Brain pericyte (primary cell): ENCODE results near the gene ACR.

Source experiments
- DNase-seq: peaks from one replicate; pipeline ENCODE4 v3.0.0-alpha.2; 2012; ENCODE audit warnings: low read depth, low spot score

ACR gene

DNA sequence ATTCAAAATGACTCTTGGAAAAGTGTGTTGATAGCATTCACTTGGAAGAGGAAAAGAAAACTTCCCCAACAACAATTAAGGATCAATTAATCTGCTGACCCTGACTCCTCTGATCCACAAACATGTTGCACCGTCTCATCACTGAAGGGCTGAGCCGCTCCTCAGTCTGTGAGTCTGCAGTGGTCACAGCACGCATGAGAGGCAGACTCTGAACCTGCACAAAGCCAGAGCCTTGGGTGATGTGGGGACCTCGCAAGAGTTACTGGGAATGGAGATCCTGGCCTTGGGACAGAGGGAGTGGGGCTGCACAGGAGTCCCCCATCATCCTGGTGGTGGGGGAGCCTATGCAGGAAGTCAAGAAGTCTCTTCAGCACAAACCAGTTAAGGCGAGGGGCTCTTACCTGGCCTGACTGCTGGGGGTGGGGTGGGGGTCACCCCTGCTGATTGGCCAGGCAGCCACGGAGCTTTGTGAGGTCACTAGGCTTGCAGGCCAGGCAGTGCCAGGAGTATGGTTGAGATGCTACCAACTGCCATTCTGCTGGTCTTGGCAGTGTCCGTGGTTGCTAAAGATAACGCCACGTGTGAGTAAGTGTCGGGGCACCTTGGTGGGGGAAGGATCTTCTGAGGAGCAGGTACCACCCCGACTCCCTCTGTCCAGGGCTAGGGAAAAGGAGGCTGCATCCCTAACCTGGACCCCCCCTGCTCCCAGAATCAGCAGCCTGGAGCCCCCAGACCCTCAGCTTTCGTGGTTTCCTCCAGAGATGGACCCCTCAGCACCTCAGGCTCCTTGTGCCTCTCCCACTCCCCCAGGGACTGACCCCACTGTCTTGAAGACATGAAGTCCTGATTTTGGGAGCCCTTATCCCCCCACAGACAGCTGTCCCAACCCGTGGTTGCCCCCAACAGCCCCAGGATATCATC lies at the start of gene ACR:
Gene ACR, plus strand, starts transcription at position 477 of the 921 bp plus-strand sequence. Its CDS starts 32 bp downstream, at position 509.
- no peak for DNase-seq

DNA sequence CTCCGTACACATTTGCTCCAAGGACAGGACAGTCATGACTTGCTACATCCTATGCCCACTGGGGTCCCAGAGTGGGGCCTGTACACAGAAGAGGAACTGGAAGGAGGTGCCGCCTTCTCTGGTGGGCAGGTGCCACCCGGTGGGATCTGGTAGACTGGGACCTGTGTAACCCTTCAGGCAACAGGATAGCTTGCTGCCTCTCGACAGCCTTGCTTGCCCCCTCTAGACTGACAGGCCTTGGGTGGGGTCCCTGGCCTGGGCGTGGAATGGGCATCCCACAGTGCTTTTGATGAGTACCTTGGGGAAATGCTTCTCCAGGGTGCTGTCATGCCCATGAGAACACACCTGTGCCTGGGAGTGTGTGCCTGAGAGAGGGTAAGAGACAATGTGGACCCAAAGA lies 49.6 kb upstream of the ACR start:
- no peak for DNase-seq

DNA sequence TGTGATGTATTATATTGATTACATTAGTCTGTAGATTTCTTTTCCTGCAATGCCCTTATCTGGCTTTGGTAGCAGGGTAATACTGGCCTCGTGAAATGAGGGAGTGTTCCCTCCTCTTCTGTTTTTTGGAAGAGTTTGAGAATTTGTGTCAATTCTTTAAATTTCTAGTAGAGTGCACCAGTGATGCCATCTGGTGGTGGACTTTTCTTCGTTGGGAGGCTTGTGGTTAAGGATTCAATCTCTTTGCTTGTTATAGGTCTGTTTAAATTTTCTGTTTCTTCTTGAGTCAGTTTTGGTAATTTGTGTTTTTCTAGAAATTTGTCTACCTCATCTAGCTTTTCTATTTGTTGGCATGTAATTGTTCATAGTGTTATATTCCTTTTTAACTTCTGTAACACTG lies 46.5 kb upstream of the ACR start:
- DNase-seq, result no peak

DNA sequence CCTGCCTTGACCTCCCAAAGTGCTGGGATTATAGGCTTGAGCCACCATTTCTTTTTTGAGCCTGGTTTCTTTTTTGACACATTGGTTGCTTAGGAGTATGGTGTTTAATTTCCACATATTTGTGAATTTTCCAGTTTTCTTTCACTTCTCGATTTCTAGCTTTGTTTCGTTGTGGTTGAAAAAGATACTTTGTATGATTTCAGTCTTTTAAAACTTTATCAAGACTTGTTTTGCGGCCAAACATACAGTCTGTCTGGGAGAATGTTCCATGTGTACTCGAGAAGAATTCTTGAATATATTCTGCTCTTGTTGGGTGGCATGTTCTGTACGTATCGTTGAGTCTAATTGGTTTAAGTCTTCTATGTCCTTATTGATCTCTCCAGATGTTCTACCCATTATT lies 44.5 kb upstream of the ACR start:
- DNase-seq, result no peak

DNA sequence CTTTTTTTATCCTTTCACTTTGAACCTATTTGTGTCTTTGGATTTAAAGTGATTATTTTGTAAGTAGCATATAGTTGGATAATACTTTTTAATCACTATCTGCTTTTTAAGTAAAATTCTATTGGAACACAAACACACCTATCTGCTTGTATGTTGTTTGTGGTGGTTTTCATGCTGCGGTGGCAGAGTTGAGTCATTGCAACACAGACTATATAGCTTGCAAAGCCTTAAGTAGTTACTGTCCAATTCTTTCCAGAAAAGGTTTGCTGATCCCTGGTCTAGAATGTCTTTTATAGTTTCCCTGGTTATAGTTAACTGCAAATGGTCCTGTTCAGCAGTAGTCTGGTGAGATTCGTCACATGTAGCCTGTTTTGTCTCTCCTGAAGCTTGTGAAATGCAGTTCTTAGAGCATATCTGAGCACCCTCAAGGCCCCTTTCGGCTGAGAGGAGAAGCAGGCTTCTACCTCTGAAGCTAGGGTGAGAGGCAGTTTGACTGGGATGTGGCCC lies 43.9 kb upstream of the ACR start:
- DNase-seq, result no peak

DNA sequence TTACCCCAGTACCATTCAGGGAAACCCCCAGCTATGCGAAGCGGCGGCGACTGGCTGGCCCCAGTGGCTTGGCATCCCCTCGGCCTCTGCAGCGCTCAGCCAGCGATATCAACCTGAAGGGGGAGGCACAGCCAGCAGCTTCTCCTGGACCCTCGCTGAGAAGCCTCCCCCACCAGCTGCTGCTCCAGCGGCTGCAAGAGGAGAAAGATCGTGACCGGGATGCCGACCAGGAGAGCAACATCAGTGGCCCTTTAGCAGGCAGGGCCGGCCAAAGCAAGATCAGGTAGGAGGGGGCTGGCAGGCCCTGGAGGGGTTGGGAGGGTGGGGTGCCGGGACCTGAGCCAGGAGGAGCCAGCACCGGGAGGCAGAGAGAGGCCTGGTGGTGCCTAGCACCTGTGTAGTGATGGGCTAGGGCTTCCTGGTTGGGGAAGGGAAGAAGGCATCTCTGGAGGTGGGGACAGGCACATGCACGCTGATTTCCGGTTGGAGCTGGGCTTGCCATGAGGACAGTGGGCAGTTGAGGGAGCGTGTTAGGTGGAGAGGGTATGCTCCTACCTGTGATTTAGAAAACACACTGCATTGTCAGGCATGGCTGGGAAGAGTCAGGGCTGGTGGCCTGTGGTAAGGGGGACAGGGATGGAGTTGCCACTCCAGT lies 43.1 kb upstream of the ACR start:
- DNase-seq, result no peak

DNA sequence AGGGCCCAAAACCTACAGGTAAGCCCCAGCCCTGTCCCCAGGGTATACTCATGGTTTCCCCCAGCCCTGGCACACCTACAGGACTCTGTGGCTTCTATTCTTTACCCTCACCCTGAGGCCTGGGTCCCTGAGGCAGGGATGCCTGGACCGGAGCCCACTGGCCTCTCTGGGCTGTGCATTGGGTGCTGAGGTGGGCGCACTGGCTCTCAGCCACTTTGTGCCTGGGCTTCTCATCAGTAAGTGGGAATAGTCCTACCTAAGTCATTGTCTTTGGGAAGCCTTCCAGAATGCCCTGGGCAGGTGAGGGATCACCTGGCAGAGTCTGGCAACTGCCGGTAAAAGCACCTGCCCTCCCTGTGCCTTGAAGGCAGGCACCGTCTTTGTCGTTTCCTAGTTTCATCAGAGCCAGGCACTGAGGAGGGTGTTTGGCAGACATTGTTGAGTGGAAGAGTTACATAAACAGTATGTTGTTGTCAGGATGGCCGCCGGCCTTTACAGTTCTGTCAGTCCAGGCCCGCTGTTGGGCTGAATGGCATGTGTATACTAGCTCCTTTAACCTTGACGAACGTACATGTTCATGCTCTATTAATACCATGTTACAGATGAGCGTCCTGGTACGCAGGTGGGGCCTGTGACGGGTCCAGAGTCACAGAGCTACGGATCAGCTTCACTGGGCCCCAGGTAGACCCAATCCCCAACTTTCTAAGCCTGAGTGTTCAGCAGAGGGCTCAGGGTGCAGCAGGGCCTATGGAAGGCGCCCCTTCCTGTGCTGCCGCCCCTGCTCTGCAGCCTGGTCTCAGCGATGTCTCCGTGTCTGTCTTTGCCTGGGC lies 42.4 kb upstream of the ACR start:
- no peak for DNase-seq

DNA sequence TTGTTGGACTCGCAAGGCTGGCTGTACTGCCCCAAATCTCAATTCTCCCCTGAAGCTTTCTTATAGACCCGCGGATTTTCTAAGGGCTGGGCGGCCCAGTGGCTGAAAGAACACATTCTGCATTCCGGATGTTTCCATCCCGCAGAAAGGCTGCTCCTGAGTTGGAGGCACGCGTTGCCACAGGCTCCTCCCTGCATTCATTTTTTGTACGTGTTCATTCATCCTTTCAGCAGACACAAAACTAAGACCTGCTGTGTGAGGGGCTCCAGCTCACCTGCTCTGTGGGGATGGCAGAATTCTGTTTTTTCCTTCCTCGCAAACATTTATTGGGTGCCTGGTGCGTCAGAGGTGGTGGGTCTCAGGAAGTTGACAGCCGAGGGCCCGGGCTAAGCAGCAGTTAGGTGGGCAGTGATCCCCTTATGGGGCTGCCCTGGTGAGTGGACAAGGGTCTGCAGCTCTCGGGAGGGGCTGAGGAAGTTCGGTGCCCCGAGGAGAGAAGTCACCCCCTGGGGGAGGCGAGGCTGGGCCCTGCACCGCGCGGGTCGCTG lies 41.7 kb upstream of the ACR start:
- no peak for DNase-seq

DNA sequence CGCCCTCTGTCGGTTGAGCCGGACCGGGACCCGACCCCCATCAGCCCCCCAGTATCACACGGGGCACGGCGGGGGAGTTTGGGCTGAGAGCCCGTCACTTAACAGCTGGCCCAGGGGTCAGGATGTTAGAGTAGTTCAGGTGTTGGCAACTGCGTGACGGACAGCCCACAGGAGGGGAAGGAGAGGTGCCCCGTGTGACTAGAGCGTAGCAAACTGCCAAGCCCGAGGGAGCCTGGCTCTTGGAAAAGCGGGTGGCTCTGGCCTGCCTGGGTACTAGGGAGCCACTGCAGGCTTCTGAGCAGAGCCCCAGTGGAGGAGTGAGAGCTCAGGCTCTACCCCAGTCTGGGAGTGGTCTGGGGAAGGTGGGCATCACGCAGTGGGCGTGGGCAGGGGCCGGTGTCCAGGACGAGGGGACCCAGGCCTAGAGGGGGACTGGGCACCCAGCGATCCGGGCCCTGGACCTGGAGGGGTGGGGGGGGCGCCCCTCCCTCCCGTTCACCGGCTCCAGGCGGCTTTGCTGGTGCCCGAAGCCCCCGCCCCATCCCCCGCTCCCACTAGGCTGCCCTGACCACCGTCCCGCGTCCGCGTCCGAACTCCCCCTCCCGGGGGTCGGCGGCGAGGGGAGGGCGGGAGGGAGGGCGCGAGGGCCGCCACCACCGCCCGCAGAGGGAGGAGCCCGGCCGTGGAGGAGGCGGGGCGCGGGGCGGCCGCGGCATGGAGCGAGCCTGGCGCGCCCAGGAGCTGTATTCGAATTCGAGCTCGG lies 41.0 kb upstream of the ACR start:
- DNase-seq, result no peak

DNA sequence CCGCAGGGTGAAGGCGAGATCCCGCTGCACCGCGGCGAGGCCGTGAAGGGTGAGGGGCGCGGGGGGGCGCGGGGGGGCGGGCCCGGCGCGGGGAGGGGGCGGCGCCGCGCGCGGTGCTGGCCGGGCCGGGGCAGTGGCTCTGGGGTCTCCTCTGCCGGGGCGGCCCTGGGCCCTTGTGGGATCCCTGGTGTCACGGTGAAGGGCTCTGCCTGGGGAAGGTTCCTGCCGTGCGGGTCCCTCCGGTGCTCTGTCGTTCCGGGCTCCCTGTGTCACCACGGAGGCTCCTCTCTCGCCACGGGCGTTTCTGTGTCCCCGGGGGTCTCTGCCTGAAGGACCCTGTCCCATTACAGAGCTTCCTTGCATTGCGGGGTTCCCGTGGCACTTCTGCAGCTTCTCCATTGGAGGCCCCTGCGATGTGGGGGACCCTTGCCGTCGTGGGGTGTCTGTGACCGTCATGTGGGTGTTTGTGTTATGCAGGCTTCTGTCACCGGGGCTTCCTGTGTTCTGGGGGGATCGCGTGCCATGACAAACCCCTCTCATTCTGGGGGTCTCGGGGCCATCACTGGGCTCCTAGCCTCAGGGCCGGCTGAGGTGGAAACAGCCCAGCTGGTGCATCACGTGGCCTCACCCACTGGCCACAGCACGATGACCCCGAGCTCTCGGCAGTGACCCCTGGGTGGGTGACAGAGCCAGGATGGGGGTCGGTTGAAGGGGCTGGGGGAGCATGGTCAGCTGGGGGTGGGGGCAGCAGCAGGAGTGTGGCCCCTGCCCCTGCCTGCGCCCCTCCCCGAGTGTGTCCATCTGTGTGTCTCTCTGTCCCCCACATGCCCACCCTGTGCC lies 40.1 kb upstream of the ACR start:
- no peak for DNase-seq

DNA sequence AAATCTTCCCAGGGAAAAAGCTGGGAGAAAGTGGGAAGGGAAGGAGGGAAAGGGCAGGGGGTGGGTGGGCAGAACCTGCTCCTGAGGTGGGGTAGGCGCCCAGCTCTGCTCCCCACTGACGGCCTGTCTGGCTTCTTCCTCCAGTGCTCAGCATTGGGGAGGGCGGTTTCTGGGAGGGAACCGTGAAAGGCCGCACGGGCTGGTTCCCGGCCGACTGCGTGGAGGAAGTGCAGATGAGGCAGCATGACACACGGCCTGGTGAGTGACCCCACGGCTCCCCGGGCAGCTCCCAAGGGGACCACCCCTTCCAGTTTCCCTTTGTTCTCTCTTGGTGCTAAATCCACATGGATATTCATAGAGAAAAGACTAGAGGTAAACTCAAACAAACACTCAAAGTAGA lies 39.5 kb upstream of the ACR start:
- DNase-seq, result no peak

DNA sequence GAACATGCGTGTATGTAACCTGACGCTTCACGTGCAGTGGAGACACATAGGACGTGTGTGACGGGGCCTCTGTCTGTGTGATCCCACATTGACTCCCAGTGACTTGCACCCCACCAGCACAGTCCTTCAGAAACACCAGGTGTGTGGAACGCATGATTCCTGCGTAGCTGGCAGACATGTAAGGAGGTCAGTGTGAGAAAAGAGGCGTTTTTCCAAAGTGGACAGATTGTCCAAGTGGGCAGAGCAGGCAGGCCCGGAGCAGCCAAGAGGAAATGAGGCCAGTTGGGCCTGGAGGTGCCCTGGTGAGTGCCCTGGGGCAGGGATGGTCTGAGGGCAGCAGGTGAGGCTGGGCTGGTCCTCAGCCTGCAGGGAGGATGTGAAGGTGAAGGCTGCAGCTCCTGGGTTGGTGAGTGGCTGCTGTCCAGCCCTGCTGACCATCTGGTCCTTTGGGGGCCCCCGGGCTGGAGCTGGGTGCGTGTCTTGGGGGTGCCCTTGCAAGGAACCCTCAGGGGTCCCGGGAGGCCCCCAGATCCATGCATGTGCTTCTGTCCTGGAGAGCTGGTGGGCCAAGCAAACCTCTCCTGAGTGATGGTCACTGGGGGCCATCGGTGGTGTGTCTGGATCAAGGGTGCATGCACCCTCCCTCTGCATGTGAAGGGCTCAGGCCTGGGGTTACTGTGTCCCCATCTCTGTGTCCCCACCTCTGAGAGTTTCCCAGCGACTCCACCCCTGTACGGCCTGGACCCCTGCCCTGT lies 38.8 kb upstream of the ACR start:
- DNase-seq, result no peak

DNA sequence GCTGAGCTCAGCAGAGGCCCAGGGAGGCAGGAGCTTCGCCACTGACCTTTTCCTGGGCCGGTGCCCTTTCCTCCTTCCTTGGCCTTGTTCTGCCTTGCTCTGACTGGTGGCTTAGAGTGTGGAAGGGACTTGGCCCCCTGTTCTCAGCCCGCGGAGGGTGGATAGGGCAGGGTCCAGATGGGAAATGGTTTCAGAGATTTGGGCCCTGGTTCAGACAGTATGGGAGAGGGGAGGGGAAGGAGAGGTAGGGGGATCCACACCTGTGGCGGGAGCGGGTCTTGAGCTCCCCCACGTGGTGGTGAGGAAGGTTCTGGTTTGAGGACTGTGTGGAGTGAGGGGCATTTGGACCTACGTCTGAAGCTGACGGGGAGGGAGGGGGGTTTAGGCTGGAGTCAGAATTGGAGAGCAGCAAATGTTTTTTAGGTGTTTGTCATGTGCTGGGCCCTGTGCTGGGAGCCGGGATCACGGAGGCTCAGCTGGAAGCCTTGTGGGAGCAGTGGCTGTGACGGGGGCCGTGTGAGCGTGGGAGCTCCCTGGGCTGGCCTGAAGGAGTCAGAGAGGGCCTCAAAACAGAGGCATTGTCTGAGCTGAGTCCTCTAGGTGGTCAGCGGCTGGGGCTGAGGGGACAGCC lies 38.1 kb upstream of the ACR start:
- DNase-seq, result no peak

DNA sequence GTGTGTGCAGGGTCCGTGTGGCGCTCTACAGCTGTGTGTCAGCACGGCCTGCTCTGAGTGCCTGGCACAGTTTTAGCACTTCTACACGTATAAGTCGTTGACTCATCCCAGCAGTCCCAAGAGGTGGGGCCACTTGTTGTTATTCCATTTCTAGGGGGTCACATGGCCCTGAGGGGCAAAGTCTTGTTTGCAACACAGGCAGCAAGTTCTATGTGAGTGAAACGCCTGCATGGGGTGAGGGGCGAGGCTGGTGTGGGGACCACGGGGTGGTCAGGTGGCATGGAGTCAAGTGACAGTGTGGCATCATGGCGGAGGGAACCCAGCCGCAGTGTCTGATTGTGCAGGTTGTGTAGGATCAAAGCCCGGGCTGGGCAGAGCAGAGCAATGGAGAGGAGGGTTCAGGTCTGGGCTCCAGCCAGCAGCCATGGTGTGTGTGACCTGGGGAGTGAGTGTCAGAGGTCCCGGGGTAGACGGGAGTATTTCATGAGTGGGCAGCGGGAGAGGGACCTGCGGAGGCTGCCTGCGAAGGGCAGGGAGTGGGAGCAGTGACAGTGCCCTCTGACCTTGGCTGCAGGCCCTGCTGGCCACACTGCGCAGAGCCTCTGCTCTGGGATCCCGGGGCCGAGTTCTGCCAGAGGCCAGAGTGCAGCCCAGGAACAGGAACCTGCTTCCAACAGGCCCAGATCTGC lies 37.5 kb upstream of the ACR start:
- no peak for DNase-seq

DNA sequence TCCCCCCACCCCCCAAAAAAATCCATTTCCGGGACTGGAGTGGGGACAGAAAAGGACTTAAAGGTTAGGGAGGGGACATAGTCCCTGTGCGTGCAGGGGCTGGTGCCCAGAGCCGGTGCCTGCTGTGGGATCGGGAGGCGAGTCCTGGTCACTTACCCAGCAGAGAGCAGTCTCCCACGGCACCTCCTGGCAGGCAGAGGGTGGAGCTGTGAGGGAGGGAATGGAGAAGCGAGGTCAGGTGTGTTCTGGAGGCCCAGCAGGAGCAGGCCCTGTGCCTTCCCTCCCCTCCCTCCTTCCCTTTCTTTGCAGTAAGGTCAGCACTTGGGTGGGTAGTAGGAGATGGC lies 37.0 kb upstream of the ACR start:
- DNase-seq, result no peak

DNA sequence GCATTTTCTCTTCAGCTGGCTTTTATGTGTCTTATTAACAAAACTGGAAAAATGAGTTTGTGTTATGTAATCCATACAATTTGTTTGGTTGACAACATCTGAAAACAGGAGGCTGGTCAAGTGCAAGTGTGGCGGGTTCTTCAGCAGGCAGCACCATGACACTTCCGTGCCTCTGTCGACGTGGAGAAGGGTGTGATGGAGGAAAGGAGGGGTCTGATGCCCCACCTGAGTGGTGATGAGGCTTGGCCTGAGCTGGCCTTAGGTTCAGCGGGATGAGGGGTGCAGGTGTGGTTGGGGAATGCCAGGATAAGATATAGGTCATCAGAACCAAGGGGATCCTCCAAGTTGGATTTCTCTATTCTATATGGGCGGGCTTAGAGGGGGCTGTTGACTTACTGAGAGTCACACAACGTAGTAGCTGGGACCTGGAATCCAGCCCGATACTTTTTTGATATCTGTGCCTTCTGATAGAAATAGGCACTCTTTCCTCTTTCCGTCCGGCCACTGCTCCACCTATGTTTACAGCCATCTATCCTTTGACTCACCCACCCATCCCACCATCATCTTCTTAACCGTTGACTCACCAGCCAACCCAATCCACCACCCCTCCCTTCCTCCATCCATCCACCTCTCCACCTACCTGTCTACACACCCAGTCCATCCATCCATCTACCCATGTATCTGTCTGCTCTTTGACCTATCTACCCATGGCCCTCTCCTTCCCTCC lies 36.4 kb upstream of the ACR start:
- no peak for DNase-seq

DNA sequence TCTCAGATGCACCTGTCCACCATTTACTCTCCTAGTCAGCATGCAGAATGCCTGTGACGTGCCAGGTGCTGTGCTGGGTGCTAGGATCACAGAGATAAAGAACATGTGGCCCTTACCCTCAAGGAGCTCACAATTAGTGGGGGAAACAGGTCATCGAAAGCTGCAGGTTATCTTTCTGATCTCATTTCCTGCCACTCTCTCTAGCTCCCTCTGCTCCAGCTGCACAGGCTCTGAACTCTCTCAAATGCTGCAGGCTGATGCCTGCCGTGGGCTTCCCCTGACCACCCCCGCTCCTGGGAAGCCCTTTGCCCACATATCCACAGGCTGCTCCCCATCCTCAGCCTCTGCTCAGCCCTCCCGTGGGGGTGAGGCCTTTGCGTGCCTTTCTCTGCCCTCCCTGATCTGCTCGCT lies 35.7 kb upstream of the ACR start:
- DNase-seq, result no peak
